T-cell (primary cell): Measurements from ENCODE around the gene RAB30. TPM values are rescaled to one million over a fixed set of nuclear protein-coding genes. Genes with fewer than 3 reads are reported as not detected.
"Not testable (repeated sequence)": the region's sequence is repeated elsewhere in the genome, so short reads cannot be mapped to it uniquely, and the experiment has no call there.

Experiments
- ATAC-seq, 4 experiments: fragments of 200-7000 bp in 3 of 4; fragments of 150-1000 bp in 1 of 4; cut with Tn5 transposase; replicated peaks in 1 of 4; 1 replicate in 3 of 4; 2 replicates in 1 of 4; pipeline ENCODE4 v1.10.0; 2021; ENCODE audit warnings: moderate library complexity in 3 of 4, mild to moderate bottlenecking in 2 of 4, moderate number of reproducible peaks in 1 of 4
- CTCF ChIA-PET, 2 donors: fragments of 300-600 bp; sonication (Branson Sonifier 250); formaldehyde crosslinking; loops; one replicate each; lab custom pipeline; 2022; ENCODE audit warnings: antibody characterized with exemption in 2 of 2; lab: Charles Lee
- POLR2A ChIA-PET, 2 donors: fragments of 300-600 bp; sonication (Branson Sonifier 250); formaldehyde crosslinking; loops; one replicate each; lab custom pipeline; 2022; ENCODE audit warnings: antibody characterized with exemption in 2 of 2; lab: Charles Lee
- DNase-seq, 35 experiments: peaks; one replicate each; pipeline versions ENCODE4 v3.0.0 to v3.0.0-alpha.2; 2013 to 2023
- H3K27ac ChIP-seq: one replicate; pipeline ENCODE4 v1.5.1; 2013; ENCODE audit warnings: low read length
- H3K27me3 ChIP-seq, 2 experiments: replicated peaks in 1 of 2; 1 replicate in 1 of 2; 2 replicates in 1 of 2; pipeline versions ENCODE4 v1.6.1 to v1.7.0; 2013; ENCODE audit warnings: low read length in 1 of 2, mixed read lengths in 1 of 2; ENCODE audit not compliant: control insufficient read depth in 2 of 2, insufficient read depth in 2 of 2; ENCODE audit errors: extremely low read depth in 1 of 2
- H3K36me3 ChIP-seq, 2 donors: 1 replicate in 1 of 2; 2 replicates in 1 of 2; pipeline versions ENCODE4 v1.6.1 to v1.7.0; 2013; ENCODE audit warnings: low read length in 1 of 2; ENCODE audit not compliant: control insufficient read depth in 2 of 2, insufficient read depth in 1 of 2; ENCODE audit errors: extremely low read depth in 1 of 2
- H3K4me1 ChIP-seq, 2 experiments: 1 replicate in 1 of 2; 2 replicates in 1 of 2; pipeline versions ENCODE4 v1.6.1 to v1.7.0; 2013; ENCODE audit warnings: low read length in 2 of 2, mixed read lengths in 1 of 2; ENCODE audit not compliant: insufficient read depth in 2 of 2, control insufficient read depth in 1 of 2; ENCODE audit errors: extremely low read depth in 1 of 2
- H3K4me3 ChIP-seq, 2 donors: 1 replicate in 1 of 2; 2 replicates in 1 of 2; pipeline versions ENCODE4 v1.5.1 to v1.7.0; 2013; ENCODE audit warnings: mild to moderate bottlenecking in 2 of 2, low read length in 1 of 2, moderate library complexity in 1 of 2; ENCODE audit not compliant: control insufficient read depth in 1 of 2; ENCODE audit errors: extremely low read depth in 1 of 2
- H3K9me3 ChIP-seq: 2 replicates; pipeline ENCODE4 v1.7.0; 2013
- H3K27ac Mint-ChIP-seq, 2 donors: one replicate each; pipeline ENCODE4 v1.8.0; 2020 to 2021; ENCODE audit warnings: mild to moderate bottlenecking in 2 of 2, mixed read lengths in 2 of 2
- H3K27me3 Mint-ChIP-seq, 2 donors: one replicate each; pipeline ENCODE4 v1.8.0; 2021 to 2022; ENCODE audit warnings: mixed read lengths in 2 of 2
- H3K36me3 Mint-ChIP-seq: one replicate; pipeline ENCODE4 v1.8.0; 2021; ENCODE audit warnings: mixed read lengths
- H3K4me1 Mint-ChIP-seq, 3 donors: one replicate each; pipeline ENCODE4 v1.8.0; 2020 to 2022; ENCODE audit warnings: mixed read lengths in 3 of 3, mild to moderate bottlenecking in 1 of 3
- H3K4me3 Mint-ChIP-seq, 3 donors: one replicate each; pipeline ENCODE4 v1.8.0; 2020 to 2022; ENCODE audit warnings: mild to moderate bottlenecking in 3 of 3, mixed read lengths in 3 of 3, moderate library complexity in 3 of 3
- H3K9me3 Mint-ChIP-seq, 3 donors: one replicate each; pipeline ENCODE4 v1.8.0; 2020 to 2022; ENCODE audit warnings: mixed read lengths in 3 of 3
- WGBS: methylation state at CpG from one replicate; pipeline ENCODE4 v1.1.5; 2013; ENCODE audit warnings: missing lambda C conversion rate; ENCODE audit not compliant: insufficient coverage; 5-methylcytosine and 5-hydroxymethylcytosine counted together
- total RNA-seq, 35 experiments: library from RNA in 6 of 35; stranded (reverse) in 6 of 35; fragments of 120-200 nt in 1 of 35; gene quantifications; one replicate each; pipeline versions ENCODE4 v1.2.1 to v1.2.4 and lab custom pipeline; 2013 to 2026

RAB30 gene
- total RNA-seq, 5 donors from 2014 or later (not counting 1 experiment from before 2014, with no cell fraction given), result 18.6 to 44.5 (median 20.1) TPM

GRCh38 chr11:82971519-82971946 lies 100.2 kb downstream of the RAB30 start:
- 10% methylated on average over 2 of the region's 8 CpGs for WGBS
- CTCF ChIA-PET, result interaction anchor here in 1 of 2 donors (0.7 to 1.7 kb wide), 2 partner anchors 37 to 189 kb away, joined by 3 to 6 read pairs; no protein-coding TSS in a partner anchor
- peak overlapping the region; percentile 36 for H3K27ac ChIP-seq
- H3K4me1 Mint-ChIP-seq, result peaks cover 41 to 47% (median 41%) of the 10 kb centered on the region in 3 donors
- not testable (repeated sequence) for H3K27me3 ChIP-seq, H3K9me3 ChIP-seq, H3K27me3 Mint-ChIP-seq, H3K36me3 ChIP-seq, H3K9me3 Mint-ChIP-seq, H3K36me3 Mint-ChIP-seq
- POLR2A ChIA-PET, result interaction anchor here (0.5 to 1.1 kb wide), 3 partner anchors 10 to 85 kb away, joined by 3 to 4 read pairs (median 3); partner anchors contain the start of gene DDIAS (in 1 of the 2)
- H3K27ac Mint-ChIP-seq, result peak overlapping the region; percentile 83 to 91
- H3K4me1 ChIP-seq, result peaks cover 8 to 15% of the 10 kb centered on the region in 2 experiments
- peak overlapping the region; percentile 29 to 51 for H3K4me3 ChIP-seq
- H3K4me3 Mint-ChIP-seq, result peak overlapping the region; percentile 81 to 84 (median 82)
- ATAC-seq (peak; percentile 31 to 75 (median 58)), DNase-seq (peak in 29 of 35 experiments; percentile 8 to 73 (median 40))

DNA sequence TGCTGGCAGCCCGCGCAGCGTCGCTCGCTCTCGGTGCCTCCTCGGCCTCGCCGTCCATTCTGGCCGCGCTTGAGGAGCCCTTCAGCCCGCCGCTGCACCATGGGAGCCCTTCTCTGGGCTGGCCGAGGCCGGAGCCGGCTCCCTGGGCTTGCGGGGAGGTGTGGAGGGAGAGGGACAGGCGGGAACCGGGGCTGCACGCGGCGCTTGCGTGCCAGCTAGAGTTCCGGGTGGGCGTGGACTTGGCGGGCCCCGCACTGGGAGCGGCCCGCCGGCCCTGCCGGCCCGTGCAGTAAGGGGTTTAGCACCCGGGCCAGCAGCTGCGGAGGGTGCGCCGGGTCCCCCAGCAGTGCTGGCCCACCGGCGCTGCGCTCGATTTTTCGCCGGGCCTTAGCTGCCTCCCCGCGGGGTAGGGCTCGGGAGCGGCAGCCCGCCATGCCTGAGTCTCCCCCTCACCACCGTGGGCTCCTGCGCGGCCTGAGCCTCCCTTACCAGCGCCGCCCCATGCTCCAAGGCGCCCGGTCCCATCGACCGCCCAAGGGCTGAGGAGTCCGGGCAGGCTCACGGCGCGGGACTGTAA lies 101.1 kb downstream of the RAB30 start:
- peak overlapping the region in 1 of 2 donors; percentile 16 for H3K27ac Mint-ChIP-seq
- H3K9me3 Mint-ChIP-seq, H3K27me3 ChIP-seq, H3K36me3 Mint-ChIP-seq, DNase-seq, H3K9me3 ChIP-seq, H3K4me3 ChIP-seq, H3K27ac ChIP-seq, H3K36me3 ChIP-seq, H3K27me3 Mint-ChIP-seq: not testable (repeated sequence)
- H3K4me1 Mint-ChIP-seq, result peaks cover 41 to 50% (median 44%) of the 10 kb centered on the region in 3 donors
- 97% methylated on average over 59 of the region's 60 CpGs for WGBS
- ChIA-PET POLR2A (interaction anchor here in 1 of 2 donors (0.9 kb wide), 1 partner anchor 9 kb away, joined by 3 read pairs; no protein-coding TSS in a partner anchor), CTCF (interaction anchor here (0.6 to 1.7 kb wide), 4 partner anchors 28 to 1181 kb away, joined by 3 to 6 read pairs (median 3); no protein-coding TSS in a partner anchor)
- ATAC-seq, result peak in 1 of 4 experiments; percentile 43
- H3K4me3 Mint-ChIP-seq, result peak overlapping the region in 2 of 3 donors; percentile 19 to 81
- H3K4me1 ChIP-seq, result peaks cover 8 to 15% of the 10 kb centered on the region in 2 experiments

DNA sequence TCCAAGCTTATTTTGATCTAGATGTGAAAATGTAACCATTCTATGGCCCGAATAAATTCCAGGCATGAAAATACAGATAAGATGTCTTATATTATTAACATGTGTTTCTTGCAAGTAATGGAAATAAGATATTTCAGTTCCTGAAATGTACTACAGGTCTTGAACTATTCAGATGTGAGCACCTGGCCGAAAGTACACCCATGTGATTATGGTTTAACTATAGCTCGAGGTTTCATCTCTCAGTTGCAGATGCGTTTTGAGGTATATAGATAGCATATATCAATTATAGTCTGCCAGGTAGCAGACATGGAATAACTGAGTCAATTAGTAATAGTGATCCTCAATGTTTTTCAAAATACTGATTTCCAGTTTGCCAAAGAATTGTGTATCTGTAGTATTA lies 101.9 kb downstream of the RAB30 start:
- ChIA-PET POLR2A (no interaction called here), CTCF (no interaction called here)
- no peaks in the 10 kb centered on the region for H3K27me3 ChIP-seq
- no peak overlapping the region for H3K27ac ChIP-seq
- peaks cover 11 to 15% of the 10 kb centered on the region in 2 experiments for H3K4me1 ChIP-seq
- H3K9me3 ChIP-seq, result no peaks in the 10 kb centered on the region
- WGBS, result no CpG with 5 or more reads among the region's 4 CpGs
- peaks cover 49 to 58% (median 52%) of the 10 kb centered on the region in 3 donors for H3K4me1 Mint-ChIP-seq
- no peaks in the 10 kb centered on the region for H3K9me3 Mint-ChIP-seq
- H3K36me3 ChIP-seq, result no peaks in the 10 kb centered on the region
- no peaks in the 10 kb centered on the region for H3K27me3 Mint-ChIP-seq
- no peak overlapping the region for H3K4me3 ChIP-seq
- no peaks in the 10 kb centered on the region for H3K36me3 Mint-ChIP-seq
- ATAC-seq (peak in 1 of 4 experiments; percentile 36), DNase-seq (no peak)
- H3K27ac Mint-ChIP-seq, result peak overlapping the region; percentile 83 to 85
- H3K4me3 Mint-ChIP-seq, result peak overlapping the region in 2 of 3 donors; percentile 15 to 32

- no peak overlapping the region for H3K4me3 Mint-ChIP-seq
- H3K4me1 Mint-ChIP-seq, result peaks cover 65 to 69% (median 65%) of the 10 kb centered on the region in 3 donors
- H3K27me3 ChIP-seq, result no peaks in the 10 kb centered on the region
- ATAC-seq (no peak), DNase-seq (no peak)
- ChIA-PET POLR2A (no interaction called here), CTCF (no interaction called here)
- H3K36me3 ChIP-seq, result no peaks in the 10 kb centered on the region
- no peaks in the 10 kb centered on the region for H3K9me3 ChIP-seq
- H3K4me1 ChIP-seq, result peaks cover 11 to 26% of the 10 kb centered on the region in 2 experiments
- H3K27ac Mint-ChIP-seq, result no peak overlapping the region
- no peaks in the 10 kb centered on the region for H3K36me3 Mint-ChIP-seq
- no CpG with 5 or more reads among the region's 4 CpGs for WGBS
- no peaks in the 10 kb centered on the region for H3K9me3 Mint-ChIP-seq
- no peaks in the 10 kb centered on the region for H3K27me3 Mint-ChIP-seq
- no peak overlapping the region for H3K4me3 ChIP-seq
- no peak overlapping the region for H3K27ac ChIP-seq
Measured at GRCh38 chr11:82967381-82967780, 104.3 kb downstream of the RAB30 start.

DNA sequence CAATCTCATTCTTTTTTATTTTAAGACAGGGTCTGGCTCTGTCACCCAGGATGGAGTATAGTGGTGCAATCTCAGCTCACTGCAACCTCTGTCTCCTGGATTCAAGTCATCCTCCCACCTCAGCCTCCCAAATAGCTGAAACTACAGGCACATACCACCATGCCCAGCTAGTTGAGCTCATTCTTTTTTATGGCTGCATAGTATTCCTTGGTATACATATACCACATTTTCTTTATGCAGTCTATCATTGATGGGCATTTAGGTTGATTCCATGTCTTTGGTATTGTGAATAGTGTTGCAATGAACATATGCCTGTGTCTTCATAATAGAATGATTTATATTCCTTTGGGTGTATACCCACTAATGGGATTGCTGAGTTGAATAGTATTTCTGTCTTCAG lies 109.7 kb downstream of the RAB30 start:
- H3K4me1 ChIP-seq, result peaks cover 33 to 49% of the 10 kb centered on the region in 2 experiments
- not testable (repeated sequence) for H3K9me3 ChIP-seq, H3K4me3 ChIP-seq, ATAC-seq, H3K36me3 ChIP-seq, H3K36me3 Mint-ChIP-seq, H3K27me3 ChIP-seq, H3K9me3 Mint-ChIP-seq, H3K27me3 Mint-ChIP-seq, DNase-seq
- H3K4me1 Mint-ChIP-seq, result peaks cover 79 to 82% (median 81%) of the 10 kb centered on the region in 3 donors
- peak overlapping the region in 1 of 3 donors; percentile 23 for H3K4me3 Mint-ChIP-seq
- CTCF ChIA-PET, result interaction anchor here in 1 of 2 donors (1.0 to 2.6 kb wide), 4 partner anchors 35 to 136 kb away, joined by 5 to 18 read pairs (median 7); partner anchors contain the start of gene DDIAS
- H3K27ac ChIP-seq, result peak overlapping the region; percentile 98
- POLR2A ChIA-PET, result interaction anchor here in 1 of 2 donors (1.1 kb wide), 1 partner anchor 112 kb away, joined by 3 read pairs; no protein-coding TSS in a partner anchor
- peak overlapping the region; percentile 58 to 71 for H3K27ac Mint-ChIP-seq

DNA sequence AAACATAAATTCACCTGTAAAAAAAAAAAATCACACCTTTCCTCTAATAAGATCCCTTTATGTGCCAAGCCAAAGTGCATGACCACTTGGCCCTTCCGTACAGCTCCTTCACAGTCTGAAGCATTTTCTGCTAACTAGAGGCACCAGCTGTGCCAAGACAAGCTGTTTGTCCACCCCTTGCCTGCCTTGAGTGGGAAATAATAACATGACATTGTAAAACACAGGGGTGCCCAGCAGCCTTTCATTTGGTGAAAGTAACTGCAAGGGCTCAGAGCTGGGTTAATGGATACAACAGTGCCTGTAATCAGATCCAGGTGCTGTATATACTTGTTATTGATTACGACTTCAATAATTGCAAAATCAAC lies 110.9 kb downstream of the RAB30 start:
- CTCF ChIA-PET, result interaction anchor here (0.5 to 2.6 kb wide), 11 partner anchors 12 to 233 kb away, joined by 3 to 18 read pairs (median 4); partner anchors contain the start of genes DDIAS (in 1 of the 2) and RAB30 (in 1 of the 2)
- Histone ChIP-seq H3K4me3 (no peak overlapping the region), H3K4me1 (peaks cover 46 to 54% of the 10 kb centered on the region in 2 experiments), H3K27ac (peak overlapping the region; percentile 98), H3K36me3 (no peaks in the 10 kb centered on the region), H3K9me3 (no peaks in the 10 kb centered on the region), H3K27me3 (no peaks in the 10 kb centered on the region)
- WGBS, result no CpG with 5 or more reads among the region's 2 CpGs
- Mint-ChIP-seq H3K36me3 (peaks cover 5% of the 10 kb centered on the region), H3K27me3 (no peaks in the 10 kb centered on the region), H3K27ac (peak overlapping the region; percentile 92 to 96), H3K4me3 (peak overlapping the region; percentile 69 to 80 (median 69)), H3K4me1 (peaks cover 87 to 91% (median 88%) of the 10 kb centered on the region in 3 donors), H3K9me3 (peaks cover 0 to 11% (median 5%) of the 10 kb centered on the region in 3 donors)
- POLR2A ChIA-PET, result interaction anchor here (0.5 to 1.1 kb wide), 4 partner anchors 10 to 197 kb away, joined by 3 read pairs; partner anchors contain the start of gene DDIAS (in 1 of the 2)
- ATAC-seq (peak in 2 of 4 experiments; percentile 2 to 18), DNase-seq (peak in 2 of 35 experiments; percentile 30 to 31)
